GM18907 (cell line): Measurements from ENCODE around the gene GDF2.

Experiments used
- ATAC-seq: cut with Tn5 transposase; IDR thresholded peaks from one replicate; pipeline ENCODE4 v1.9.1; 2021; ENCODE audit warnings: mild to moderate bottlenecking, moderate library complexity; ENCODE audit not compliant: unreplicated experiment

Gene GDF2

GRCh38 chr10:47350671-47351640, 28.7 kb downstream of the GDF2 start:
- ATAC-seq = no peak

GRCh38 chr10:47351899-47352815, 29.9 kb downstream of the GDF2 start:
- no peak for ATAC-seq

GRCh38 chr10:47353351-47353750, 31.1 kb downstream of the GDF2 start:
- no peak for ATAC-seq

- ATAC-seq = no peak
These were observed 31.9 kb downstream of the GDF2 start for GRCh38 chr10:47354165-47354564.

GRCh38 chr10:47354900-47355299, 32.6 kb downstream of the GDF2 start:
- no peak for ATAC-seq

GRCh38 chr10:47356708-47357107, 34.5 kb downstream of the GDF2 start:
- ATAC-seq = no peak

- ATAC-seq = no peak
These were observed 34.9 kb downstream of the GDF2 start for GRCh38 chr10:47357131-47357582.

GRCh38 chr10:47357911-47358310, 35.7 kb downstream of the GDF2 start:
- no peak for ATAC-seq

- ATAC-seq = no peak
These were observed 36.2 kb downstream of the GDF2 start for GRCh38 chr10:47358457-47358856.

GRCh38 chr10:47359101-47359500, 36.8 kb downstream of the GDF2 start:
- no peak for ATAC-seq

- ATAC-seq = no peak
These were observed 37.6 kb downstream of the GDF2 start for GRCh38 chr10:47359626-47360418.

GRCh38 chr10:47360419-47361040, 38.3 kb downstream of the GDF2 start:
- no peak for ATAC-seq

- no peak for ATAC-seq
These were observed 39.0 kb downstream of the GDF2 start for GRCh38 chr10:47361293-47361692.

GRCh38 chr10:47362199-47362598, 39.9 kb downstream of the GDF2 start:
- ATAC-seq = no peak

GRCh38 chr10:47363781-47364180, 41.5 kb downstream of the GDF2 start:
- no peak for ATAC-seq

- ATAC-seq = no peak
These were observed 42.1 kb downstream of the GDF2 start for GRCh38 chr10:47364366-47364765.

- no peak for ATAC-seq
These were observed 42.7 kb downstream of the GDF2 start for GRCh38 chr10:47364911-47365310.

GRCh38 chr10:47365431-47366180, 43.4 kb downstream of the GDF2 start:
- no peak for ATAC-seq

GRCh38 chr10:47366181-47366631, 44.0 kb downstream of the GDF2 start:
- ATAC-seq = no peak
